ENCODE data around the gene RRP36. TPM values are rescaled to one million over a fixed set of nuclear protein-coding genes. Genes with fewer than 3 reads are reported as not detected.

Gene RRP36
- total RNA-seq, 4 donors from 2014 or later: 32.2 to 200 (median 40.5) TPM

DNA sequence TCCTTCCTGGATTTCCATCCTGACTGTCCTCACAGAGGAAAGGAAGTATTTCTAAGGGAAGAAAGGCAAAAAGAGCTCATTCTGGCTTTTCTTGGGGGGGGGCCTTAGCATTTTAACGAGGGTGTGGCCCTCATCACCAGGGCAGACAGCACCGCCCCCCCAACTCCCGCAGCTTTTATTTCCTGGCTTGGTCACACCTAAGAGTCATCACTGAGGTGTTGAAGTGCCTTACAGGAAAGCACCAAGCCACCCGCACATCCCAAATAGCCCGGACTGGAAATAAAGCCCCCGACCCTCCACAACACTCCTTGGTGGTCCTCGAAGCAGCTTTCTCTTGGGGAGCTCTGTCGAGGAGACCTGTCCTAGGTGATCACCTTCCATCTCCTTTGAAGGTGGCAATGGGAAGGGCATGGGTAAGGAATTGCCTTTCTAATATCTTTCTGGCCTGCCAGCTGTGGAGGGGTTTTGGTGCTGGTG lies 55.9 kb downstream of the RRP36 start:
- H3K9me3 ChIP-seq: no peaks in the 10 kb centered on the region
- peak overlapping the region in 3 of 4 donors; percentile 44 to 60 (median 49) for H3K4me3 ChIP-seq
- in situ Hi-C loops (cut with MboI; ENCODE audit: low pct_ligation_motif_present in 1 of 4, low pct_unique_long_range_greater_than_20kb in 1 of 4, low sequenced_read_pairs in 3 of 4) (no loop called here), intact Hi-C loops (cut with DNase I; ENCODE audit: low total_unique reads) (loop anchor here (5.0 kb wide), 1 partner anchor 65 kb away; no protein-coding TSS in a partner anchor)
- DNase-seq: no peak
- WGBS, 2 donors (ENCODE audit: low coverage in 1 of 2): 27% methylated on average over 8 of the region's 8 CpGs; no CpG with 5 or more reads in 1 of the 2 donors
- peaks cover 0 to 14% (median 0%) of the 10 kb centered on the region in 4 donors for H3K36me3 ChIP-seq
- no peak overlapping the region for H3K27ac ChIP-seq
- TF ChIP-seq, protein P1, sequence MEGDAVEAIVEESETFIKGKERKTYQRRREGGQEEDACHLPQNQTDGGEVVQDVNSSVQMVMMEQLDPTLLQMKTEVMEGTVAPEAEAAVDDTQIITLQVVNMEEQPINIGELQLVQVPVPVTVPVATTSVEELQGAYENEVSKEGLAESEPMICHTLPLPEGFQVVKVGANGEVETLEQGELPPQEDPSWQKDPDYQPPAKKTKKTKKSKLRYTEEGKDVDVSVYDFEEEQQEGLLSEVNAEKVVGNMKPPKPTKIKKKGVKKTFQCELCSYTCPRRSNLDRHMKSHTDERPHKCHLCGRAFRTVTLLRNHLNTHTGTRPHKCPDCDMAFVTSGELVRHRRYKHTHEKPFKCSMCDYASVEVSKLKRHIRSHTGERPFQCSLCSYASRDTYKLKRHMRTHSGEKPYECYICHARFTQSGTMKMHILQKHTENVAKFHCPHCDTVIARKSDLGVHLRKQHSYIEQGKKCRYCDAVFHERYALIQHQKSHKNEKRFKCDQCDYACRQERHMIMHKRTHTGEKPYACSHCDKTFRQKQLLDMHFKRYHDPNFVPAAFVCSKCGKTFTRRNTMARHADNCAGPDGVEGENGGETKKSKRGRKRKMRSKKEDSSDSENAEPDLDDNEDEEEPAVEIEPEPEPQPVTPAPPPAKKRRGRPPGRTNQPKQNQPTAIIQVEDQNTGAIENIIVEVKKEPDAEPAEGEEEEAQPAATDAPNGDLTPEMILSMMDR (IDR thresholded peaks at IDR 0.05): no peak
- no peak for TF ChIP-seq EP300 (IDR thresholded peaks at IDR 0.05; ENCODE audit: low read depth)
- TF ChIP-seq POLR2A (IDR thresholded peaks at IDR 0.05): no peak
- TF ChIP-seq POLR2AphosphoS5 (IDR thresholded peaks at IDR 0.05): no peak
- H3K27me3 ChIP-seq: peaks cover 13% of the 10 kb centered on the region
- H3K4me1 ChIP-seq: peaks cover 0 to 17% (median 10%) of the 10 kb centered on the region in 4 donors

DNA sequence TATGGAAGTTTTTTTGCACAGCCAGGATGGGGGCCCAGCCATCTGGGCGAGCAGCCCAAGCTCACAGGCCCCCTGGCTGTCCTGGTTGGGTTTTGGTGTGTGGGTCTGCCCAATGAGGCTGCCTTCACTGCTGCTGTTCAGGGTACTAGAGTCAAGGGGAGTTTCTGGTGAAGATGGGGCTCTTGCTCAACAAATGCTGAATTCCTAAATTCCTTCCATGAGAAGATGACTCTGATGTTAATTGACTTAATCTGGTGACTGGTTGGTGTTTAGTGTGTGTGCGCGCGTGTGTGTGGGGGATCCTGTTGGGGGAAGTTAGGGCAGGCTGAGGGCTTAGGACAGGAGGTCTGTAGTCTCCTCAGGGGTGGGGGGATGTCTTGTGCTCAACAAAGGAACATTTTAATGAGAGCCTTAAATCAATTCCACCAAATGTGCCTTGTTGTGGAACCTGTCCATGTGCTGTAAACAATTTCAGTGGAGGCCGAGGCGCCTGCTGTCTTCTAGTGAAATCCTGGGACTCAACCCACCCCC lies 56.6 kb downstream of the RRP36 start:
- WGBS, 2 donors (ENCODE audit: low coverage in 1 of 2): 85 to 96% methylated on average over 5 to 6 of the region's 6 CpGs
- H3K4me3 ChIP-seq: no peak overlapping the region
- in situ Hi-C loops (cut with MboI; ENCODE audit: low pct_ligation_motif_present in 1 of 4, low pct_unique_long_range_greater_than_20kb in 1 of 4, low sequenced_read_pairs in 3 of 4): no loop called here
- no peak for DNase-seq
- H3K9me3 ChIP-seq: no peaks in the 10 kb centered on the region
- peaks cover 0 to 17% (median 10%) of the 10 kb centered on the region in 4 donors for H3K4me1 ChIP-seq
- H3K27ac ChIP-seq: no peak overlapping the region
- intact Hi-C loops (cut with DNase I; ENCODE audit: low total_unique reads): loop anchor here (5.0 kb wide), 1 partner anchor 64 kb away; no protein-coding TSS in a partner anchor
- peaks cover 13% of the 10 kb centered on the region for H3K27me3 ChIP-seq
- H3K36me3 ChIP-seq: peaks cover 0 to 7% (median 0%) of the 10 kb centered on the region in 4 donors
- TF ChIP-seq EP300 (IDR thresholded peaks at IDR 0.05; ENCODE audit: low read depth) (no peak), POLR2A (IDR thresholded peaks at IDR 0.05) (no peak), POLR2AphosphoS5 (IDR thresholded peaks at IDR 0.05) (no peak)
- TF ChIP-seq, protein P1 (IDR thresholded peaks at IDR 0.05): no peak

DNA sequence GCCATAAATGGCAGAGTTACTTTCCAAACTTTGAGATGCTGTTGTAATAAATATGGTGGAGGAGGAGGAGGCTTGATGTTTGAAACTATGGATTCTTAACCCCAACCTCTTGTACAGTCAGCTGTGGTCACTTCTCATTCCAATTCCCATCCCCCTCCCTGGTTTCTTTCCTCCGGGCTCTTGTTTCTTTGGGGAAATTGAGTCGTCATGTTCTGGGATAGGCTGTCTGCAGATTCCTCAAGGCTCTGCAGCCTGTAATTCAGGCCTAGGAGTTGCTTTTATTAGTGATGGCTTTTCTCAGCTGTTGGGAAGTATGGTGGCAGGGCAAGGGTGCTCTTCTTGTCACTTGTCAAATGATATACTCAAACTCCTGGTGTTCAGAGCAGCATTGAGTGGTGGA lies 57.3 kb downstream of the RRP36 start:
- 80 to 88% methylated on average over 1 to 2 of the region's 2 CpGs for WGBS, 2 donors (ENCODE audit: low coverage in 1 of 2)
- intact Hi-C loops (cut with DNase I; ENCODE audit: low total_unique reads): loop anchor here (5.0 kb wide), 1 partner anchor 64 kb away; no protein-coding TSS in a partner anchor
- TF ChIP-seq POLR2A (IDR thresholded peaks at IDR 0.05) (no peak), EP300 (IDR thresholded peaks at IDR 0.05; ENCODE audit: low read depth) (no peak), POLR2AphosphoS5 (IDR thresholded peaks at IDR 0.05) (no peak)
- TF ChIP-seq, protein P1 (IDR thresholded peaks at IDR 0.05): no peak
- Histone ChIP-seq H3K27ac (no peak overlapping the region), H3K4me3 (no peak overlapping the region), H3K27me3 (peaks cover 13% of the 10 kb centered on the region), H3K36me3 (peaks cover 0 to 1% (median 0%) of the 10 kb centered on the region in 4 donors), H3K4me1 (peaks cover 0 to 17% (median 10%) of the 10 kb centered on the region in 4 donors), H3K9me3 (no peaks in the 10 kb centered on the region)
- no peak for DNase-seq
- in situ Hi-C loops (cut with MboI; ENCODE audit: low pct_ligation_motif_present in 1 of 4, low pct_unique_long_range_greater_than_20kb in 1 of 4, low sequenced_read_pairs in 3 of 4): no loop called here

Other genes with a start within 250 kb of the RRP36 start
- gene BICRAL, start 239.6 kb upstream of the RRP36 start, total RNA-seq: 10 to 100 TPM; 14.7 to 34.8 (median 21.5) TPM
- 10 to 100 TPM; 27.3 to 57.1 (median 43.4) TPM for gene RPL7L1, start 142.0 kb upstream of the RRP36 start, total RNA-seq
- gene PTCRA, start 105.6 kb upstream of the RRP36 start, total RNA-seq: not detected
- gene CNPY3, start 92.1 kb upstream of the RRP36 start, total RNA-seq: 10 to 100 TPM; 10.3 to 24.4 (median 21.0) TPM
- gene GNMT, start 60.9 kb upstream of the RRP36 start, total RNA-seq: under 1 TPM in 1 of 4 donors, not detected in 3; 0.68 TPM
- gene PEX6, start 42.4 kb upstream of the RRP36 start, total RNA-seq: 10 to 100 TPM; 17.2 to 50.0 (median 33.2) TPM
- gene PPP2R5D, start 37.1 kb upstream of the RRP36 start, total RNA-seq: 10 to 100 TPM; 38.0 to 87.5 (median 52.9) TPM
- gene MEA1, start 7.7 kb upstream of the RRP36 start, total RNA-seq: 10 to 100 TPM; 21.7 to 54.2 (median 37.3) TPM
- 10 to 100 TPM; 54.6 to 67.3 (median 63.2) TPM for gene KLHDC3, start 7.4 kb upstream of the RRP36 start, total RNA-seq
- 10 to 100 TPM; 13.0 to 29.3 (median 15.7) TPM for gene CUL7, start 32.2 kb downstream of the RRP36 start, total RNA-seq
- gene MRPL2, start 37.8 kb downstream of the RRP36 start, total RNA-seq: 10 to 100 TPM in 3 of 4 donors, 1 to 10 TPM in 1; 5.8 to 54.2 (median 34.3) TPM
- gene KLC4, start 38.0 kb downstream of the RRP36 start, total RNA-seq: 100 to 1,000 TPM in 3 of 4 donors, 10 to 100 TPM in 1; 91.9 to 296 (median 159) TPM
- 10 to 100 TPM in 1 of 4 donors, 1 to 10 TPM in 3; 2.2 to 34.6 (median 6.0) TPM for gene PTK7, start 54.7 kb downstream of the RRP36 start, total RNA-seq
- 10 to 100 TPM; 26.7 to 32.6 (median 29.6) TPM for gene SRF, start 149.6 kb downstream of the RRP36 start, total RNA-seq
- gene CUL9, start 160.6 kb downstream of the RRP36 start, total RNA-seq: 10 to 100 TPM; 41.1 to 69.9 (median 50.3) TPM
- gene DNPH1, start 207.9 kb downstream of the RRP36 start, total RNA-seq: 100 to 1,000 TPM in 3 of 4 donors, 10 to 100 TPM in 1; 16.1 to 367 (median 128) TPM
- gene TTBK1, start 221.9 kb downstream of the RRP36 start, total RNA-seq: 1 to 10 TPM in 1 of 4 donors, under 1 TPM in 3; 0.20 to 1.1 (median 0.36) TPM

Measured in transverse colon (tissue), 4 donors.